H1 (cell line): ENCODE data around the gene ARMCX1. TPM values are rescaled to one million over a fixed set of nuclear protein-coding genes. Genes with fewer than 3 reads are reported as not detected.

Experiments
- ATF2 ChIP-seq: IDR thresholded peaks from 2 replicates; pipeline ENCODE4 v1.6.1; 2012; ENCODE audit warnings: low read length, inconsistent platforms
- ATF3 ChIP-seq: IDR thresholded peaks from 2 replicates; pipeline ENCODE4 v1.6.1; 2011; ENCODE audit warnings: low read depth, mild to moderate bottlenecking, low read length; ENCODE audit not compliant: insufficient read depth
- CREB1 ChIP-seq: IDR thresholded peaks from 2 replicates; pipeline ENCODE4 v1.6.1; 2012; ENCODE audit warnings: inconsistent platforms
- MAFK ChIP-seq: IDR thresholded peaks from 2 replicates; pipeline ENCODE4 v1.6.1; 2012; ENCODE audit warnings: low read depth, mild to moderate bottlenecking, improper control_type of control experiment, low read length
- SAP30 ChIP-seq: fragments of 300-600 bp; sonication (generic); IDR thresholded peaks from 2 replicates; pipeline ENCODE4 v1.7.1; 2012; ENCODE audit warnings: low read length, moderate library complexity, mild to moderate bottlenecking, inconsistent platforms; ENCODE audit not compliant: insufficient read depth, insufficient replicate concordance
- SIN3A ChIP-seq, 2 experiments: IDR thresholded peaks in 1 of 2; conservative IDR thresholded peaks in 1 of 2; 2 replicates each; pipeline ENCODE4 v1.6.1; 2011 to 2012; ENCODE audit warnings: low read length in 2 of 2, improper control_type of control experiment in 1 of 2, low read depth in 1 of 2, mild to moderate bottlenecking in 1 of 2
- SP1 ChIP-seq: IDR thresholded peaks from 2 replicates; pipeline ENCODE4 v1.6.1; 2011; ENCODE audit warnings: low read depth, low read length
- polyA plus RNA-seq, 7 experiments: library from polyadenylated mRNA; depleted of rRNA in 3 of 7; stranded (reverse) in 5 of 7; unstranded in 2 of 7; fragments of >200 nt in 5 of 7; fragments of 200-250 nt in 2 of 7; gene quantifications; 1 replicate in 5 of 7; 2 replicates in 1 of 7; 4 replicates in 1 of 7; pipeline versions ENCODE4 v1.2.1 to v1.2.3, GENCODE V29; 2011 to 2013; ENCODE audit warnings: missing spikeins in 2 of 7, mixed read lengths in 2 of 7
- total RNA-seq: library from RNA; stranded (reverse); fragmentation: NEBNext Ultra II Directional; extraction: Animal tissue kit (Norgen Biotek cat#: 25700); gene quantifications from 2 replicates; pipeline ENCODE4 v1.2.1, GENCODE V29; 2021

Gene ARMCX1
- total and polyA plus RNA-seq, 2 of the 8 experiments (the other 6 are each of a cell fraction or from before 2014, with no cell fraction given), result 12.5 to 29.1 TPM

GRCh38 chrX:101564651-101565050 lies 14.3 kb downstream of the ARMCX1 start (continued):
- TF ChIP-seq ATF2 (no peak), SP1 (no peak), SAP30 (no peak), MAFK (no peak; the same call in 1 of the 2 replicates), SIN3A (conservative IDR thresholded peaks at IDR 0.05 in 1 of 2, IDR thresholded peaks at IDR 0.05 in 1 of 2; ENCODE audit: low read depth in 1 of 2, low read length in 2 of 2) (no peak), ATF3 (no peak), CREB1 (no peak)
